NCI-H748 treated with DMSO at 0.1 percent for 48 hours (cell line): ENCODE measurements around the gene NUP214.
"Not testable (repeated sequence)": the region's sequence is repeated elsewhere in the genome, so short reads cannot be mapped to it uniquely, and the experiment has no call there.

ENCODE experiments used
- DNase-seq: peaks from one replicate; lab custom pipeline; 2025; lab: John Stamatoyannopoulos, UW

NUP214 gene

DNA sequence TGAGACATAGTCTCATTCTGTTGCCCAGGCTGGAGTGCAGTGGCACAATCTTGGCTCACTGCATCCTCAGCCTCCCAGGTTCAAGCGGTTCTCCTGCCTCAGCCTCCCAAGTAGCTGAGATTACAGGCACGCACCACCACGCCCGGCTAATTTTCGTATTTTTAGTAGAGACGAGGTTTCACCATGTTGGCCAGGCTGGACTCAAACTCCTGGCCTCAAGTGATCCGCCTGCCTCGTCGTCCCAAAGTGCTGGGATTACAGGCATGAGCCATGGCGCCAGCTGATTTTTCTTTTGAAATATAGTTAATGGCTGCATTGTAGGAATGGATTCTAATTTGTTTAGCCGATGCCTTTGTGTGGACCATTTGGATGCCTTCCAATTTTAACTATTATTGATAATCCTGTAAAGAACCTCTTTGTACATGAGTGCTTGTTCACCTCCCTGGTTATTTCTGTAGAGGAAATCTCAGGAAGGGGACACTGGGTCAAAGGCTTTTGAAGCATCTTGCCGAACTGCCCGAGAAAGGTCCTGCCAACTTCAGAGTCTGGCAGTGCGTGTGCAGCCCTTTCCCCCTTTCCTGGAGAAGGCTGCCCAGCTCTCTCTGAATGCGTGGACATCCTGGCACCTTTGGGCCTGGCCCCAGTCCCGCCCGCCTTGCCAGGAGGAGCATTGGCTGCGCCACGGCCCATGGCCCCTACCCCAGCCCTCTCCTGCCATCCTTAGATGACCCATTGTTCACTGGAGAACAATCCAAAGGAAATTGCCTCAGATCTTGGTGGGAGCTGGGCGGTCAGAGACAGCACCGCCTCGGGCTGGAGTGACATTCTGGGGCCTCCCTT, 8.9 kb upstream of the NUP214 start:
- DNase-seq, result no peak

DNA sequence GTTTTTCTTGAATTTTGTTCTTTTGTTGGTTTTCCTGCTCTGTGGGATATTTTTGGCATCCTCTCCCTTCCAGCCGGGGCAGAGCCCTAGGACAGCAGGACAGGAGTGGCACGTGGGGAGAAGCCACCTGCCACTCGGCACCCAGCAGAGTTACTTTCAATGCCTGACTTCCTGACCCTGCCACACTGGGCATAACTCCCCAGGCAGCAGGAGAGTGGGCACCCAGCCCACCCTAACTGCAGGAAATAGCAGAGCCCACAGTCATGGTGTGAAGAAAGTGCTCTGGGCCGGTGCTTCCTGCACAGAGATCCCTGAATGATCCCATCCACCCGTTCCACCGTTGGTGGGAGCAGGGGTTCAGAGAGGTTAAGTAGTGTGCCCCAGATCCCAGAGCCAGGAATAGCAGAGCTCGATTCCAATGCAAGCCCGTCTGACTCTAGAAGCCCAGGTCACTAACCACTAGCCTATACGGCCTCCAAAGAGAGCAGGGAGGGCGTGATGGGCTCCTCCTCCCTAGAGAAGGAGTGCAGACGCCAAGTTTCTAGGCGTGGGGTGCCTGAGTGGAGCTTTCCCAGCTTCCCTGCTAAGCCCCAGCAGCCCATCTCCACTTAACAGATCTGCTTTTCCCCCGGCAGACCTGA, 8.1 kb upstream of the NUP214 start:
- no peak for DNase-seq

DNA sequence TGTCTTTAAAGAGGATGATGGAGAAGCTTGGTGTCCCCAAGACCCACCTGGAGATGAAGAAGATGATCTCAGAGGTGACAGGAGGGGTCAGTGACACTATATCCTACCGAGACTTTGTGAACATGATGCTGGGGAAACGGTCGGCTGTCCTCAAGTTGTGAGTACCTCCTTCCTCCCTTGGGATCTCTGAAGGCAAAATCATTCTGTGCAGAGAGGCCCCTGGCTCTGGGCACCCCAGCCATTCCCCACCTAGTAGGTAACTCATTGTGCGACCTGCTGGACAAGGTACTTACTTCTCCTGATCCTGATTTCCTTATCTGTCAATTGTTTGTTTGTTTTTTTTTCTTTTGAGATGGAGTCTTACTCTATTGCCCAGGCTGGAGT, 7.6 kb upstream of the NUP214 start:
- DNase-seq, result no peak

DNA sequence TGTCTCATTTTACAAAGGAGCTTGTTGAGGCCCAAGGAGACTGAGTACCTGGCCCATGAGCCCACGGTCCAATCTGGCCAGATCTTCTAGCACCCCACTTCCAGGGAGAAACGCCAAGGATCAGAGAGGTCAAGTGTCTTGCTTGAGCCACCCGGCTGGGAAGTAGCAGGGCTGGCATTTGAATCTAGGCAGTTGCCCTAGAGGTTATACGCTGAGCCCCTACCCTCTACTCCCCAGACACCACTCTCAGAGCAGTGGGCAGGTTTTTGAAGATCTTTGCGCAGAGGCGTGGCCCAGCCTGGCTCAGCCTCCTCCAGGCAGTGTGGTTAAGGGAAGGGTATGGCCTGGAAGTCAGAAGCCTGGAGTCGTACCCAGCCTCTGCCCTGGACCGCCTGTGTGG, 5.8 kb upstream of the NUP214 start:
- DNase-seq, result no peak

DNA sequence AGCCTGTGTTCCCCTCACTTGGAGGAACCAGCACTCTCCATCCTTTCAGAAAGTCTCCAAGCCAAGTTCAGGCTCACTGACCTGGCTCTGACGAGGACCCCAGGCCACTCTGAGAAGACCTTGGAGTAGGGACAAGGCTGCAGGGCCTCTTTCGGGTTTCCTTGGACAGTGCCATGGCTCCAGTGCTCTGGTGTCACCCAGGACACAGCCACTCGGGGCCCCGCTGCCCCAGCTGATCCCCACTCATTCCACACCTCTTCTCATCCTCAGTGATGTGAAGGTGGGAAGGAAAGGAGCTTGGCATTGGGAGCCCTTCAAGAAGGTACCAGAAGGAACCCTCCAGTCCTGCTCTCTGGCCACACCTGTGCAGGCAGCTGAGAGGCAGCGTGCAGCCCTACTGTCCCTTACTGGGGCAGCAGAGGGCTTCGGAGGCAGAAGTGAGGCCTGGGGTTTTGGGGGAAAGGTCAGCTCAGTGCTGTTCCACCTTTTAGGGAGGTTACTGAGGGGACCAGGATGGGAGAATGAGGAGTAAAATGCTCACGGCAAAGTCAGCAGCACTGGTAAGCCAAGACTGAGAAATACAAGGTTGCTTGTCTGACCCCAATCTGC, 4.7 kb upstream of the NUP214 start:
- no peak for DNase-seq

DNA sequence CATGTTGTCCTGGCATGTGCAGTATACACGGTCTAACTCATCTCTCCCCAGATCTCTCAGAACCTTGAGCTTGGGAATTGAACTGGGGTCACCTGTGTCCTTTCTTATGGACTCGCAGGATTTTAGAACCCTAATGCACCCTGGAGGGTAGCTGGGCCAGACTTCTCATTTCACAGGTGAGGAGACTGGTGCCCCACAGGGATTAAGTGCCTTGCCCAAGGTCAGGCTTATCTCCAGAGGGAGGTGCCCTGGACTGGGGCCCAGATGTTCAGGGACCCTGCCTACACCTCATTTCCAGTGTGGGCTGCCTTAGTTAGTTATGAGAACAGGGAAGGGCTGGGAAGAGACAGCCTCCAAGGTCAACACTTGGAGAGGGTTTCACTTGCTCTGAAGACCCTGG, 4.0 kb upstream of the NUP214 start:
- no peak for DNase-seq

DNA sequence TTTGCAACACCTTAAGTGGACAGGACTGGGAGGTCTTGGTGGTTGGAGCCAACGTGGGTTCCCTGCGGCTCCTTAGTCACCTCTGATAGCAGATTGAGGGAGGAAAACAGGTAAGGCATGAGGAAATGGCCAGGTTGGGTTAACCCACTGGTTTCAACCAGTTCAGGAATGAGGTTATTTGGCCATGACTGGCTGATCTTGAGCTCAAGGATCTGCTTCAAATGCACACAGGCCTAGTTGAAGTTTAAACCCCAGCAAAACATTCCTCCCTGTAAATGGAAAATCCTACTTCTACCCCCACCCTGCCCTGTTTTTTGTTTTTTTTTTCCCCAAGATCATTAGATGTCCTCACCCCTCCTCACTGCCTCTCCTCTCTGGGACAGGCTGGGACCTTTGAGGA, 3.2 kb upstream of the NUP214 start:
- no peak for DNase-seq

DNA sequence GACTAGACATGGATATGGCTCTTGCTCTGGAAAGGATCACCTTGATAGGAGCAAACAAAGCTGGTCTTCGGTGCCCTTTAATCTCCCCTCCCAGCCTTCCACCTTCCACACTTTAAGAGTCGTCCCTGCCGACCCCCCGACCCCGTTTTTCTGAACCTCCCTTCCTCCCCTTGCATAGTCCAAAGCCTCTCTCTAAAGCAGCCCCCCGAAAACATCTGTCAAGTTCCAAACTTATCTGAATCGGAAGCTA, 423 bp upstream of the NUP214 start:
- no peak for DNase-seq

DNA sequence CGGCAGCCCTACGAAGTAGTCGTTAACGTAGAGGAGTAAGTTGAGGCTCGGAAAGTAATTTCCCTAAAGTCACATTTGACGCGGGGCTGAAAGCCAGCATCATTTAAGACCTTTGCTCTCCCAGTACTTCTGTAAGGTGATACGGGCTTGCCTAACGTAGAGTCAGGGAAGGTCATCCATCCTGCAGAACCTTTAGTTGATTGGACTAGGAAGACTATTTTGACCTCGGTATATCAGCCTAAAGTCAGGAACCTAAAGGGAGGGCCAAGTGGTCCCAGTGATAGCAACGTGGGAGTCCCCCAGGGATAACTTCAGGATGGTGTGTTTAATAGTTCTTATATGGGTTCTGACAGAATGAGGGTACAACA, 657 bp downstream of the NUP214 start:
- DNase-seq, result no peak

DNA sequence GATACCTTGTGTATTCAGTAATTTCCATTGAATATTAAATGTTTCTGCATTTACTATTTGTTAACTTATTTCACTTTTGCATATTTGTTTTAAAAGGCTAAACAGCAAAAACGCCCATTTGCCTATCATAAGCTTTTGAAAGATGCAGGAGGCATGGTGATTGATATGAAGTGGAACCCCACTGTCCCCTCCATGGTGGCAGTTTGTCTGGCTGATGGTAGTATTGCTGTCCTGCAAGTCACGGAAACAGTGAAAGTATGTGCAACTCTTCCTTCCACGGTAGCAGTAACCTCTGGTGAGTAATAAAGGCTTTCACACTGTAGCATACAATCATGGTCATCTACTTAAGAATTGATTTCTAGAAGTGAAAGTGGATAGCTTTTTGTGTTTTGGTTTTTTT, 3.8 kb downstream of the NUP214 start:
- DNase-seq, result no peak

DNA sequence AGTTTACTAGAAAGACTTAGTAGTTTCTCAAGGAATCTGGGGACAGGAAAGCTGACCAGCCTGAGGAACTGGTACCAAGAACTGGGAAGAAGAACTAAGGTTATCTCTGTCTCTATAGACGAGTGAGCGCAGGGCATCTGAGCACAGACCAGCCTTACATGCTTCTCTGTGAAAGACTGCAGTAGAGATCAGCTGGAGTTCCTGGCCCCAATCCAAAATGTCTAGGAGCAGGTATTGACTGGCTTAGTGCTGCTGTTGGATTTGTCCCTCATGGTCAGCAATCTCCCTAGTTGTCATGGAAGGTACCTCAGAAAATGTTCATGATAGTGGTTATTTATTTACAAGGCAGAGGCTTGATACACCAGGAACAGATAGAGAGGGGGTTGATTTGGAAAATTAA, 13.3 kb downstream of the NUP214 start:
- no peak for DNase-seq

DNA sequence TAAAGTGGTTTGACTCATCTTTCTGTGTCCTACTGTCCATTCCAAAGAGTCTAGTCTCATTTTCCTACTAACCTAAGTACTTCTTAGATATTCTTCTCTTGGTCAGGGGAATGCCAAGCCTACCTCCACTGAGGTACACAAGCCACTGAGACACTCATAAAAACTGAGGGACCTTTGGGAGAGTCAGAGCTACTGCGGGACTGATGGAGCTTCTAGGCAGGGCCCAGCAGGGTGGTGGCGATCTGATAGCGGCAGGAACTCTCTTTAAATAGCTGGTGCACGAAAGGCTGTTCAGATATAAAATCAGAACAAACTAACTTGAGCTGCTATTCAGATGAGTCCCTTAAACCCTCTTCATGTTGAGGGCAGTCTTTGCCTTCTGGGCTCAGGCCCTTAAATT, 14.7 kb downstream of the NUP214 start:
- DNase-seq, result no peak

DNA sequence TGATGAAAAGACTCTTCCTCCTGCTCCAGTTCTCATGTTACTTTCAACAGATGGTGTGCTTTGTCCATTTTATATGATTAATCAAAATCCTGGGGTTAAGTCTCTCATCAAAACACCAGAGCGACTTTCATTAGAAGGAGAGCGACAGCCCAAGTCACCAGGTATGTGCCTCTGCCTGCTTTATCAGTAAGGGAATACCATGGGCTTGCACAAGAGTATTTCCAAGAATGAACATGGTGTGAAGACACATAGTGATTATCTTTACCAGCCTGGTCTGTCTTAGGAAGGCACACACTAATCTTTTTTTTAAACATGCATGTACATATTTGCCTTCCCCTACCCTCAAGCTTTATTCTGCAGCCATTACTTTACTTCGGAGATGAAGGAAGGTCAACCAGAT, 15.2 kb downstream of the NUP214 start:
- no peak for DNase-seq

DNA sequence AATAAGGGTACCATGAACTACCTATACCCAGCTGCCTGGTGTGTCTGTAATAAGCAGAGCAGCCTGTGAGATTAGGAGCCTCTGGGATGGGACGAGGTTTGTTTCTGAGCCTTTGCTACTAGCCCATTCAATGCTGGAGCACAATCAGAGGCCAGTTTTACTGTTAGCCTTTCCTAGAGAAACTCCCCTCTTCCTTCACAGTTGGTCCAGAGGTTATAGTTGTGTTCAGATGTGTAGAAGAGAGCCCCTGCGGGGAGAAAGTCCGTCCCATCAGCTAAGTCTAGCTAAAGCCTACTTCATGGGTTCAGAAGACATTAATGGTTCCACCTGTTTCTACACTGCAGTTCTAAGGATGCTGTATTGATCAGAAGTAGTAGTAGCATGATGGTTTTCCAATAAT, 16.8 kb downstream of the NUP214 start:
- DNase-seq, result no peak

DNA sequence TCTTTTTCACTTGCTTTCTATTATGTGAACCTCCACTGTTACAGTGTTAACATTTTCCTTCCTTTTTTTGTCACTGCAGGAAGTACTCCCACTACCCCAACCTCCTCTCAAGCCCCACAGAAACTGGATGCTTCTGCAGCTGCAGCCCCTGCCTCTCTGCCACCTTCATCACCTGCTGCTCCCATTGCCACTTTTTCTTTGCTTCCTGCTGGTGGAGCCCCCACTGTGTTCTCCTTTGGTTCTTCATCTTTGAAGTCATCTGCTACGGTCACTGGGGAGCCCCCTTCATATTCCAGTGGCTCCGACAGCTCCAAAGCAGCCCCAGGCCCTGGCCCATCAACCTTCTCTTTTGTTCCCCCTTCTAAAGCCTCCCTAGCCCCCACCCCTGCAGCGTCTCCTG, 18.8 kb downstream of the NUP214 start:
- no peak for DNase-seq

DNA sequence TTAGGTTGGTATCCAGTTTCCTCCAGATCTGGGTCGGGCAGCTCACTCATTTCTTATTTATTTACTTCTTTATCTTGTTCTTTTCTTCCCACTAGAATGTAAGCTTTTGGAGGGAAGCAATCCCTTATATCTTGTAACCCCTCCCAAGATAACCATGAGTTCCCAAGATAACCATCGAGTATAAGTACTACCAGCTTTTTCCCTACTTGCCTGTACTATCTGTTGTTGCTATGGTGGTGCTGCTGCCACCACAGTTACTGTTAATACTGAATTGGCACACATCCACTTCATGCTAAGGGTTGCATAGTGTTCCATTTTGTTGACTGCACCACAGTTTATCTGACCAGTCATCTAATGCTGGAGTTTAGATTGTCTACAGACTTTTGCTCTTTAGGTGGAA, 19.9 kb downstream of the NUP214 start:
- no peak for DNase-seq

DNA sequence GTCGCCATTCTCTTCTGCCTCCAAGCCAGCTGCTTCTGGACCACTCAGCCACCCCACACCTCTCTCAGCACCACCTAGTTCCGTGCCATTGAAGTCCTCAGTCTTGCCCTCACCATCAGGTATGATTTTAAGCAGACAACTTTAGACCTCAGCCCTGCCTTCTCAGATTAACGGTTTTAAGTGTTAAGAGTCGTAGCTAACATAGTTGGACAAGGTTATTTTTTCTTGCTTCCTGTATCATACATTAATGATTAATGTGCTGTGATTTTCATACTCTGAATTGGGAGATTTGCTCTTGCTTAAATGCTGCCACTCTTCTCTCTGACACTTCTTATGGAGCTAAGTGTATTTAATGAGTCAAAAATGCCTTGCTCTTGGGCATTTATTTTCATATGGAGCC, 20.8 kb downstream of the NUP214 start:
- DNase-seq, result no peak

DNA sequence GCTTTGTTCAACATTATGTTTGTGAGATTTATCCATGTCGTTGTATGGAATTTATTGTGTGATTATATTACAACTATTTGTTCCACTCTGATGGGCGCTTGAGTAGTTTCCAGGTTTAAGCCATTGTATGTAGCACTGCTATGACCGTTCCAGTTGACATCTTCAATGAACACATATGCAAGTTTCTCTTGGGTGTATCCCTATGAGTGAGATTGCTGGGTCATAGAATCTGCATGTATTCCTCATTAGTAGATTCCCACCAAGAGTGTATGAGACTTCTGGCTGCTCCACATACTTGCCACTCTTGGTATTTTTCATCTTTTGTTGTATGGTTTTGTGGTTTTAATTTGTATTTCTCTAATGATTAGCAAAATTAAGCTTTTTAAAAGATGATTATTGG, 22.9 kb downstream of the NUP214 start:
- DNase-seq, result no peak

DNA sequence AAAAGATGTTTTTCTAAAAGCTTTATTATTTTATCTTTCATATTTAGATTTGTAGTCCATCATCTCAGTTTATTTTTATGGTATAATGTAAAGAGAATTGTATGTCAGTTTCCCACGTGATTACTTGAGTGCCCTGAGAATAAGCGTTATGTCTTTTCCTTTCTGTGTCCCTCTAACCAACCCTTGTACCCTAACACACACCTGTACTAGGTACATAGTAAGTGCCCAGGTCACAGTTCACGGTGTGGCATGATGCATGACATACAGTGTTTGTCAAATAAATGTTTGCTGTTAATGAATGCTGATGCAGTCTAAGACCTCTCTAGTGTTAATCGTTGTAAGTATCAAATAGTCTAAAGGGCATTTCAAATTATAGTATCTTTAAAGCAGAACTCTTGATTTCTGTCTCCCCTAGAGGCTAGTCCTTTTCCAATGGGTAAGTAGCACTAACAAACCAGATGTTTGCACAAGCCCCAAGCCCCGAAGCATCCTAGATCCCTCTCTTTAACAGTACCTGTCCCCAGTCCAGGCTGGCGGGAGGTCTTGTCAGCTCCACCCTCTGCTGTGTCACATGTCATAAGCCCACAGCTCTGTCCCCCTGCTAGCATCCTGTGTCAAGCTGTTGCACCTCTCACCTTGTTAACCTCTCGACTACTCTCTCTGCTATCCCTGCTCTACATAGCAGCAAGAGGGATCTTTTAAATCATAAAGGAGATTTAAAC, 23.7 kb downstream of the NUP214 start:
- no peak for DNase-seq

DNA sequence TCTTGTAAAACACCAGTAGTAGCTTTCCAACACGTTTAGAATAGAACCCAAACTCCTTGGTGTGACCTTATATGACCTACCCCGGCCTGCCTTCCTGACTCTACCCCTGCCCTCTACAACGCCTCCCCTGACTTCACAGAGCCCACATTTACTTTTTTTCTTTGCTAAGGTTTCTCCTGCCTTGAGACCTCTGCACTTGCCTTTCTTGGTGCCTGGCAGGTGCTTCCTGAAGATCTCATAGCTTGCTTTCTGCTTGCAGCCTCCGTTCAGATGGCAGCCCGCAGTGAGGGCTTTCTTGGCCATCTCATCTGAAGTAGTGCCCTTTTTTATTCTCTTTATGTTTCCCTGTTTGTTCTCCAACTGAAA, 24.3 kb downstream of the NUP214 start:
- DNase-seq, result no peak

DNA sequence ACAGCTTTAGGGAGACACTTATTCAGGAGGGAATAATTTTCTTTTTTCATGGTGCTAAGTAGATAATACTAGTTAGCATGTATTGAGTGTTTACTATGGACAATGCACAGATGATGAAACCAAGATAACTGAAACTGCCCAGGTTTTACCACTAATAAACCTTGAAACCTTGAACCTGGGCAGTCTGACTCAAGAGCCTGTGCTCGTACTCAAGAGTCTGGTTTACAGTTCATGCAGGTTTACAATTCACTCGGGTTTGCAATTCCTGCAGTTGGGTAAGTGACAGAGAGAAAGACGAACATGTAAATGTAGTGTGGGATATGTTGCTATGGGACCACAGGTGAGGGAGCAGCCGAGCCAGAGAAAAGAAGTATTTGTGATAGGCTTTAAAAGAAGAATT, 28.2 kb downstream of the NUP214 start:
- DNase-seq, result no peak

DNA sequence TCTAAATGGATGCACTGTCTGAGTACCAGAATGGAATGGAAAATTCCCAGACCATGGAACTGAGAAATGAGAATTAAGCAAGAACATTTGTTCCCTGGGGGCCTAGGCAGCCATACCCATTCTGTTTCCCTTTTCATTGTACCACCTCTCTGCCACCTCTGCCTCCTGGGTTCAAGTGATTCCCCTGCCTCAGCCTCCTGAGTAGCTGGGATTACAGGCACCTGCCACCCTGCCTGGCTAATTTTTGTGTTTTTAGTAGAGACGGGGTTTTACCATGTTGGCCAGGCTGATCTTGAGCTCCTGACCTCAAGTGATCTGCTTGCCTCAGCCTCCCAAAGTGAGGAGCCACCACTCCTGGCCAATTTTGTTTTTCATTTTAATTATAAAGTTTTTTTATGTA, 33.3 kb downstream of the NUP214 start:
- DNase-seq, result not testable (repeated sequence)

DNA sequence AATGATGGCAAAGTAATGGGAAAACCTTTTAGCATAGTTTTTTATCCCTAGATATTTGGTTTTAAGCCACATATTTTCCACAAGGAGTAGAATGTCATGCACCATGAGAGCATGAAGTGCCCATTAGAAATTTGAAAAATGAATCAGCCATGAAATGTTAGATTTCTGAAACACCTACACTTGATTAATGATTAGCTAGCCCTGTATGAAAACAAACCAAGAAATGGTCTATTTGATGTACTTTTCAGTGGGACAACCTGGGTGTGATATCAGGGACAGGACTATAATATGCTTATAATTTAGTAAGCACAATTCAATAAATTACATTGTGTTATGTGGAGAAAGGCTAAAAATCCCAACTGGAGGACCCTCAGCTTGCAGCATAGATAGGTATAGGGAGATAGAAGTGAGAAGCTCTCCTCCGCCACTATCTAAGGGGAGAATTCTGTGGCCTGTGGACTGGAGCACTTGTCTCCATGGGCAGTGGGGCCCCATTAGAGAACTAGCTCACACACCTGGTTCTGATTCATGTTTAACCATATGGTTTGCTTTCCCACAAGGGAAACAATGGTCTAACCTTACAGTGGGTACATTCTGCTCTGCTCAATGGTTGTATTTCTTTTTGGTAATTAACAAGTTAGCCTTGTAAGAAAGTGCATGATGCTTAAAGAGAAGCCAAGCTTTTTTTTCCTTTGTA, 35.2 kb downstream of the NUP214 start:
- no peak for DNase-seq
